ENCODE results near the gene NAGS. TPM values are rescaled to one million over a fixed set of nuclear protein-coding genes. Genes with fewer than 3 reads are reported as not detected.
"Not testable (repeated sequence)": the region's sequence is repeated elsewhere in the genome, so short reads cannot be mapped to it uniquely, and the experiment has no call there.

Gene NAGS
- total RNA-seq, 2 experiments from 2014 or later = 0.33 to 0.76 TPM

DNA sequence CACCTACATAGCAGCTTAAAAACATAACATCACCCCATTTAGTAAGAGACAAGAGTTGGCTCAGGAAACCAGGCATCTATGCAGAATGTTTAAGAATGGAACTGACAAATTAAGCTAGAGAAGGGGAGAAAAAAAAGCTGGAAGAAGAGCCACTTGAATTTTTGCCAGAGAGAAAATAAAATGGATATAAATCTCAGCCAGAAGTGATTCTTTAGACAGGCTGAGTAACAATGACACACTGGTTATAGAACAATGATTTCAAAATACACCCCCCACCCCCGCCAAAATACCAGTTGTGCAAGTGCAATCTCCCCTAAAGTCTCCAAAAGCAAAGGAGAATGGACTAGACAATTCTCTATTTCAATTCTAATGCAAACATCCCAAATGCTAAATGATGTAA lies 39.6 kb downstream of the NAGS start:
- H3K36me3 Mint-ChIP-seq = peaks cover 21% of the 10 kb centered on the region
- H3K9me3 Mint-ChIP-seq (ENCODE audit: low read depth) = no peaks in the 10 kb centered on the region
- no peaks in the 10 kb centered on the region for H3K27me3 Mint-ChIP-seq
- H3K4me3 Mint-ChIP-seq = no peak overlapping the region
- H3K4me1 Mint-ChIP-seq = peaks cover 26% of the 10 kb centered on the region
- no peak overlapping the region for H3K27ac Mint-ChIP-seq
- DNase-seq = no peak
- ATAC-seq = no peak
- CTCF ChIA-PET = interaction anchor here (0.6 to 5.9 kb wide), 7 partner anchors 16 to 344 kb away, joined by 3 to 51 read pairs (median 3); no protein-coding TSS in a partner anchor

DNA sequence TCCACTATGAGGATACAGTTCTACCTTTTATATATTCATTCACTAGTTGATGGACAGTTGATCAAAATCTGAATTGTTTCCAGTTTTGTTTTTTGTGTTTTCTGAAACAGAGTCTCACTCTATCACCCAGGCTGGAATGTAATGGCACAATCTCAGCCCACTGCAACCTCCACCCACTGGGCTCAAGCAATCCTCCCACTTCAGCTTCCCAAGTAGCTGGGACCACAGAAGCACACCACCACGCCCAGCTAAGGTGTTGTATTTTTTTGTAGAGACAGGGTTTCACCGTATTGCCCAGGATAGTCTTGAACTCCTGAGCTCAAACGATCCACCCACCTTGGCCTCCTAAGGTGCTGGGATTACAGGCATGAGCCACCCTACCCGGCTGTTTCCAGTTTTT lies 41.1 kb downstream of the NAGS start:
- H3K4me1 Mint-ChIP-seq = peaks cover 16% of the 10 kb centered on the region
- H3K4me3 Mint-ChIP-seq = no peak overlapping the region
- no peak overlapping the region for H3K27ac Mint-ChIP-seq
- ATAC-seq (no peak), DNase-seq (no peak)
- no peaks in the 10 kb centered on the region for H3K9me3 Mint-ChIP-seq (ENCODE audit: low read depth)
- H3K27me3 Mint-ChIP-seq = no peaks in the 10 kb centered on the region
- peaks cover 18% of the 10 kb centered on the region for H3K36me3 Mint-ChIP-seq
- CTCF ChIA-PET = no interaction called here

DNA sequence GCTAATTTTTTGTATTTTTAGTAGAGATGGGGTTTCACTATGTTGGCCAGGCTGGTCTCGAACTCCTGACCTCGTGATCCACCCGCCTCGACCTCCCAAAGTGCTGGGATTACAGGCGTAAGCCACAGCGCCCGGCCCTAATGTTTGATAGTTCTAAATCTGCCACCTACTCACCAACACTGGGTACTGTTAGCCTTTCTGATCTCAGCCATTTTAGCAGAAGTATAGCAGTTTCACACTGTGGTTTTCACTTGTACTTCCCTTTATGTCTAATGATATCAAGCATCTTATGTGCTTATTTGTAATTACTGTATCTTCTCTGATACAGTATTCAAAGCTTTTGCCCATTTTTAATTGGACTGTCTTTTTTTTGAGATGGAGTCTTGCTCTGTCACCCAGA lies 42.5 kb downstream of the NAGS start:
- H3K9me3 Mint-ChIP-seq (ENCODE audit: low read depth); ATAC-seq; H3K27me3 Mint-ChIP-seq; H3K4me3 Mint-ChIP-seq; CTCF ChIA-PET; H3K4me1 Mint-ChIP-seq; H3K27ac Mint-ChIP-seq; DNase-seq: not testable (repeated sequence)
- peaks cover 15% of the 10 kb centered on the region for H3K36me3 Mint-ChIP-seq

DNA sequence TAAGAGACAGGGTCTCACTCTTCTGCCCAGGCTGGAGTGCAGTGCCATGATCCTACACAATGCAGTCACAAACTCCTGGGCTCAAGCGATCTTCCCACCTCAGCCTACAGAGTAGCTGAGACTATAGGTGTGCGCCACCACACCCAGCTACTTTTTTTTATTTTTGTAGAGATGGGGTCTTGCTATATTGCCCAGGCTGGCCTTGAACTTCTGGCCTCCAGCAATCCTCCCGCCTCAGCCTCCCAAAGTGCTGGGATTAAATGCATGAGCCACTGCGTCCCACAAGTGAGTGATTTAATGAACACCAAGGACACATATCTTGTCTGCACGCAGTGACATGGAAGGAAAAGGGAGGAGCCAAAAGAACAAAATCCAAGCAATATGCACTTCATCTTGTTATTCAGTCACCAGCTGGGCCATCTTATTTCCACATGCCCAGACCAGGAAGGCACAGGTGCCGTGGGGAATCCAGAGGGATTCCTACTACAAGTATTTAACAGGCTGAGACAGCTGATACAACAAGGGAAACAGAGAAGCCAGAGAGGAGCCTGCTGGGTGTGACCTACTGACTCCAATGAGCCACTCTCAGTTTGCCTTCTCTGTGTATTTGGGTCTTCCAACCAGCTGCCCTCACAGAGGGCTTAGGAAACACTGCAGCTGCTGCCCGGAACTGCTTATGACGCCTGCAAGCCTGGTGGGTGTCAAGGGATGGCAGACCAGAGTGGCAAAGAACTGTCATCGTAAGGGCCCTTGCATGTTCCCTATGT lies 45.1 kb downstream of the NAGS start:
- no peak overlapping the region for H3K27ac Mint-ChIP-seq
- peaks cover 30% of the 10 kb centered on the region for H3K36me3 Mint-ChIP-seq
- peaks cover 10% of the 10 kb centered on the region for H3K4me1 Mint-ChIP-seq
- H3K4me3 Mint-ChIP-seq = no peak overlapping the region
- ATAC-seq = no peak
- no peak for DNase-seq
- CTCF ChIA-PET = interaction anchor here (2.2 kb wide), 1 partner anchor 8 kb away, joined by 8 read pairs; no protein-coding TSS in a partner anchor
- H3K9me3 Mint-ChIP-seq (ENCODE audit: low read depth) = no peaks in the 10 kb centered on the region
- no peaks in the 10 kb centered on the region for H3K27me3 Mint-ChIP-seq

DNA sequence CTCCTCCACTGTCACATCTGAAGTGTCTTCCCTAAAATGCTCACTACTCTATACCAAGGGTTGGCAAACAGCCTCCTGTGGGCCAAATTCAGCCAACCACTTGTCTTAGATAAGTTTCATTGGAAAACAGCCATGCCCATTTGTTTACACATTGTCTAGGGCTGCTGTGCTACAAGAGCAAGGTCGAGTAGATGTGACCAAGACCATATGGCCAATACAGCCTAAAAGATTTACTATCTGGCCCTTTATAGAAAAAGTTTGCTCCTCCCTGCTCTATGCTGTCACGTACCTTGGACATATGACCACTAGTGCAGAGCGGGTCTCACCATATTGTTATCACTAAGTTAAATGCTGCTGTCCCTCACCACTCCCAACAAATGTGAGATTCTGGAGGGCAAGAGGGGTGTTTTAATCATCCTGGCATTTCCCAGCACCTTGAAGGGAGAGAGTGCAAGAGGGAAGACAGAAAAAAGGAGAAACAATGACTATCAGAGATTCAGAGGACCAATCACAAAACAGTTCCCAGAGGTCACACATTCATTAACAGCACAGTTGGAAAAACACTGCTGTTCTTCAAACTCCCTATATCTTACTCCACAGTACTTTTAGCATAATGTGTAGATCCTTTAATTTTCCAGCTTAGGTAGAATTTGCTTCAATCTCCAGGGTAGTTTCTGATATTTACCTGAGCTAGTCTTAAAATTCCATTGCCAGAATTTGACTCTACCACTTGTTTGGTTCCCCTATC lies 48.9 kb downstream of the NAGS start:
- Mint-ChIP-seq H3K27me3 (no peaks in the 10 kb centered on the region), H3K9me3 (ENCODE audit: low read depth) (no peaks in the 10 kb centered on the region), H3K4me3 (no peak overlapping the region), H3K4me1 (peaks cover 6% of the 10 kb centered on the region), H3K36me3 (peaks cover 28% of the 10 kb centered on the region), H3K27ac (no peak overlapping the region)
- CTCF ChIA-PET = interaction anchor here (0.7 kb wide), 2 partner anchors 12 to 110 kb away, joined by 3 read pairs; no protein-coding TSS in a partner anchor
- no peak for DNase-seq
- no peak for ATAC-seq

Other genes with a start within 250 kb of the NAGS start
- gene SOST, start 245.8 kb upstream of the NAGS start, total RNA-seq = not detected
- 1 to 10 TPM; 5.6 to 6.0 TPM for gene DUSP3, start 225.6 kb upstream of the NAGS start, total RNA-seq
- not detected for gene CFAP97D1, start 224.2 kb upstream of the NAGS start, total RNA-seq
- gene MPP3, start 171.5 kb upstream of the NAGS start, total RNA-seq = not detected
- not detected for gene CD300LG, start 157.4 kb upstream of the NAGS start, total RNA-seq
- under 1 TPM; 0.56 to 0.61 TPM for gene MPP2, start 97.1 kb upstream of the NAGS start, total RNA-seq
- gene PPY, start 62.1 kb upstream of the NAGS start, total RNA-seq = not detected
- gene PYY, start 50.7 kb upstream of the NAGS start, total RNA-seq = not detected
- 10 to 100 TPM; 28.9 to 29.3 TPM for gene TMEM101, start 10.3 kb downstream of the NAGS start, total RNA-seq
- gene LSM12, start 62.0 kb downstream of the NAGS start, total RNA-seq = 10 to 100 TPM; 68.3 to 76.8 TPM
- 10 to 100 TPM; 21.7 to 25.6 TPM for gene G6PC3, start 66.1 kb downstream of the NAGS start, total RNA-seq
- 10 to 100 TPM; 25.5 to 32.5 TPM for gene HDAC5, start 119.0 kb downstream of the NAGS start, total RNA-seq
- gene HROB, start 137.3 kb downstream of the NAGS start, total RNA-seq = 10 to 100 TPM; 19.8 to 23.1 TPM
- under 1 TPM in 1 of 2 experiments, not detected in 1; 0.26 TPM for gene ASB16, start 166.1 kb downstream of the NAGS start, total RNA-seq
- gene TMUB2, start 182.3 kb downstream of the NAGS start, total RNA-seq = 10 to 100 TPM; 31.4 to 34.1 TPM
- gene ATXN7L3, start 195.3 kb downstream of the NAGS start, total RNA-seq = 100 to 1,000 TPM; 106 to 122 TPM
- gene UBTF, start 215.1 kb downstream of the NAGS start, total RNA-seq = 100 to 1,000 TPM; 128 to 158 TPM

All from activated CD8-positive, alpha-beta memory T cell treated with anti-CD3 and anti-CD28 coated beads, Interleukin-2, amount 10 ng/mL, durations not matched to agents 7 days and 5 days (primary cell).